SK-N-SH (cell line): Measurements from ENCODE around the gene PIGA. TPM values are rescaled to one million over a fixed set of nuclear protein-coding genes. Genes with fewer than 3 reads are reported as not detected.

Source experiments
- CTCF ChIA-PET: fragments of 300-600, 350-600 bp; formaldehyde crosslinking; extraction: SDS; loops from one replicate; lab custom pipeline; 2021; lab: Yijun Ruan, JAX
- POLR2A ChIA-PET: fragments of 350-600 bp; sonication (Branson Sonifier 250); formaldehyde crosslinking; extraction: SDS; loops from one replicate; lab custom pipeline; 2020; ENCODE audit warnings: antibody characterized with exemption, inconsistent platforms; lab: Yijun Ruan, JAX
- DNase-seq: peaks from one replicate; pipeline ENCODE4 v3.0.0; 2012
- H2AFZ ChIP-seq: fragments of 200-600 bp; sonication (generic); 2 replicates; pipeline ENCODE4 v1.8.1; 2016; ENCODE audit warnings: antibody characterized with exemption, mild to moderate bottlenecking, low read depth
- H3F3A ChIP-seq: fragments of 200-600 bp; sonication (generic); replicated peaks from 2 replicates; pipeline ENCODE3; 2016; ENCODE audit warnings: antibody characterized with exemption, mild to moderate bottlenecking; ENCODE audit not compliant: insufficient read depth
- H3K27ac ChIP-seq, 2 experiments: fragments of 200-500 bp in 1 of 2; fragments of 200-600 bp in 1 of 2; sonication (Bioruptor generic) in 1 of 2; sonication (generic), shearing (Covaris generic) in 1 of 2; 2 replicates each; pipeline versions ENCODE4 v1.5.1 to v1.6.1; 2014 to 2016; ENCODE audit warnings: low read depth in 2 of 2, inconsistent platforms in 1 of 2, low read length in 1 of 2, mild to moderate bottlenecking in 1 of 2, mixed read lengths in 1 of 2
- H3K27me3 ChIP-seq: fragments of 200-600 bp; sonication (generic), shearing (Covaris generic); 2 replicates; pipeline ENCODE4 v1.6.1; 2016; ENCODE audit warnings: mixed run types; ENCODE audit not compliant: insufficient read depth
- H3K36me3 ChIP-seq, 2 experiments: fragments of 200-500 bp in 1 of 2; fragments of 200-600 bp in 1 of 2; sonication (Bioruptor generic) in 1 of 2; sonication (generic) in 1 of 2; replicated peaks in 1 of 2; 2 replicates each; pipeline versions ENCODE3 to v1.5.1; 2014 to 2016; ENCODE audit warnings: low read length in 1 of 2, mild to moderate bottlenecking in 1 of 2; ENCODE audit not compliant: insufficient read depth in 2 of 2, control insufficient read depth in 1 of 2
- H3K4me1 ChIP-seq, 2 experiments: fragments of 200-500 bp in 1 of 2; fragments of 200-600 bp in 1 of 2; sonication (Bioruptor generic) in 1 of 2; sonication (generic), shearing (Covaris generic) in 1 of 2; 2 replicates each; pipeline versions ENCODE4 v1.5.1 to v1.6.1; 2014 to 2016; ENCODE audit warnings: low read depth in 1 of 2, low read length in 1 of 2, mixed run types in 1 of 2; ENCODE audit not compliant: insufficient read depth in 2 of 2, control insufficient read depth in 1 of 2
- H3K4me2 ChIP-seq: fragments of 200-600 bp; sonication (generic), shearing (Covaris generic); 2 replicates; pipeline ENCODE4 v1.6.1; 2017; ENCODE audit warnings: mixed run types
- H3K4me3 ChIP-seq, 2 experiments: fragments of 200-500 bp in 1 of 2; fragments of 200-600 bp in 1 of 2; sonication (Bioruptor generic) in 1 of 2; sonication (generic), shearing (Covaris generic) in 1 of 2; 2 replicates each; pipeline versions ENCODE4 v1.5.1 to v1.8.1; 2014 to 2016; ENCODE audit warnings: low read depth in 2 of 2, inconsistent platforms in 1 of 2, low read length in 1 of 2, mild to moderate bottlenecking in 1 of 2, mixed read lengths in 1 of 2, moderate library complexity in 1 of 2
- H3K79me2 ChIP-seq: fragments of 200-600 bp; sonication (generic); 2 replicates; pipeline ENCODE4 v1.8.1; 2017; ENCODE audit warnings: mild to moderate bottlenecking; ENCODE audit not compliant: insufficient read depth
- H3K9ac ChIP-seq: fragments of 200-600 bp; sonication (generic); 2 replicates; pipeline ENCODE4 v1.6.1; 2017; ENCODE audit warnings: mixed run types
- H3K9me2 ChIP-seq: fragments of 200-600 bp; sonication (generic); 2 replicates; pipeline ENCODE4 v1.6.1; 2017; ENCODE audit warnings: mixed run types
- H3K9me3 ChIP-seq: fragments of 200-600 bp; sonication (generic); 2 replicates; pipeline ENCODE4 v1.6.1; 2017; ENCODE audit warnings: mixed run types, mild to moderate bottlenecking, moderate library complexity
- H4K20me1 ChIP-seq: fragments of 200-600 bp; sonication (generic); 2 replicates; pipeline ENCODE4 v1.6.1; 2017; ENCODE audit warnings: mild to moderate bottlenecking, mixed run types; ENCODE audit not compliant: insufficient read depth
- CHD2 ChIP-seq: fragments of 150-350 bp; IDR thresholded peaks from 2 replicates; pipeline ENCODE4 v1.6.1; 2018; ENCODE audit warnings: low read length; ENCODE audit not compliant: partially characterized antibody
- CTCF ChIP-seq: fragments of 200-600 bp; sonication (generic); IDR thresholded peaks from 2 replicates; pipeline ENCODE4 v1.6.1; 2017; ENCODE audit warnings: antibody characterized with exemption, mild to moderate bottlenecking, moderate library complexity
- EP300 ChIP-seq, 2 experiments: IDR thresholded peaks; 2 replicates each; pipeline versions ENCODE4 v1.4.0 to v1.6.1; 2012; ENCODE audit warnings: borderline replicate concordance in 1 of 2, low read depth in 1 of 2, low read length in 1 of 2
- FOSL2 ChIP-seq: IDR thresholded peaks from 2 replicates; pipeline ENCODE4 v1.4.0; 2012; ENCODE audit warnings: low read depth, mild to moderate bottlenecking, moderate library complexity, borderline replicate concordance
- FOXJ3 ChIP-seq: sonication (generic); formaldehyde crosslinking; IDR thresholded peaks from 2 replicates; pipeline ENCODE4 v1.5.1; 2020; ENCODE audit warnings: mild to moderate bottlenecking, missing genetic modification reagents
- FOXM1 ChIP-seq: IDR thresholded peaks from 2 replicates; pipeline ENCODE4 v1.4.0; 2012; ENCODE audit warnings: low read depth, mild to moderate bottlenecking
- JUND ChIP-seq: IDR thresholded peaks from 2 replicates; pipeline ENCODE4 v1.4.0; 2012
- MXI1 ChIP-seq: IDR thresholded peaks from 2 replicates; pipeline ENCODE4 v1.6.1; 2012; ENCODE audit warnings: mild to moderate bottlenecking, low read depth, low read length, improper control_type of control experiment
- NRF1 ChIP-seq: IDR thresholded peaks from 2 replicates; pipeline ENCODE4 v1.6.1; 2012; ENCODE audit warnings: low read depth, mild to moderate bottlenecking, low read length
- POLR2AphosphoS5 ChIP-seq: IDR thresholded peaks from 2 replicates; pipeline ENCODE4 v1.6.1; 2012; ENCODE audit warnings: low read depth, low read length
- RAD21 ChIP-seq: IDR thresholded peaks from 2 replicates; pipeline ENCODE4 v1.6.1; 2012; ENCODE audit warnings: mild to moderate bottlenecking, low read length
- RCOR1 ChIP-seq: fragments of 150-350 bp; IDR thresholded peaks from 2 replicates; pipeline ENCODE4 v1.6.1; 2017; ENCODE audit warnings: antibody characterized with exemption, low read length
- RFX5 ChIP-seq: IDR thresholded peaks from 2 replicates; pipeline ENCODE4 v1.6.1; 2012; ENCODE audit warnings: mild to moderate bottlenecking, improper control_type of control experiment, low read length
- SMC3 ChIP-seq: IDR thresholded peaks from 2 replicates; pipeline ENCODE4 v1.6.1; 2012; ENCODE audit warnings: low read depth, low read length, improper control_type of control experiment
- TEAD4 ChIP-seq: IDR thresholded peaks from 2 replicates; pipeline ENCODE4 v1.4.0; 2012; ENCODE audit warnings: mild to moderate bottlenecking, borderline replicate concordance; ENCODE audit not compliant: insufficient read depth
- USF2 ChIP-seq: fragments of 150-350 bp; IDR thresholded peaks from 2 replicates; pipeline ENCODE4 v1.6.1; 2017; ENCODE audit warnings: antibody characterized with exemption, low read length, low read depth, borderline replicate concordance
- ZBTB33 ChIP-seq: IDR thresholded peaks from 2 replicates; pipeline ENCODE4 v1.4.0; 2012; ENCODE audit warnings: low read depth, borderline replicate concordance
- WGBS: methylation state at CpG from one replicate; pipeline ENCODE4 v1.1.6; 2017; ENCODE audit warnings: low lambda C conversion rate; 5-methylcytosine and 5-hydroxymethylcytosine counted together
- polyA plus RNA-seq, 3 experiments: library from polyadenylated mRNA; depleted of rRNA; stranded (reverse); fragments of >200 nt; gene quantifications; 2 replicates each; pipeline ENCODE4 v1.2.3, GENCODE V29; 2012
- TF ChIP-seq, protein P1 (sequence below): fragments of 150-350 bp; IDR thresholded peaks from 2 replicates; pipeline ENCODE4 v1.6.1; 2016; ENCODE audit warnings: mild to moderate bottlenecking, low read depth, low read length
- TF ChIP-seq, protein P2 (sequence below): IDR thresholded peaks from 2 replicates; pipeline ENCODE4 v1.4.0; 2012; ENCODE audit warnings: low read depth, borderline replicate concordance

Gene PIGA
- polyA plus RNA-seq, 1 of the 3 experiments (the other 2 are of a cell fraction), result 2.8 TPM

- Histone ChIP-seq H3F3A (no peaks in the 10 kb centered on the region), H4K20me1 (no peaks in the 10 kb centered on the region), H3K27ac (no peak overlapping the region), H3K4me1 (no peaks in the 10 kb centered on the region), H3K27me3 (no peaks in the 10 kb centered on the region; the same call in 1 of the 2 replicates), H3K9me3 (no peaks in the 10 kb centered on the region), H3K9ac (no peak overlapping the region), H3K9me2 (no peaks in the 10 kb centered on the region), H3K36me3 (peaks cover 15 to 18% of the 10 kb centered on the region in 2 experiments), H3K4me2 (no peak overlapping the region), H2AFZ (no peak overlapping the region), H3K4me3 (no peak overlapping the region), H3K79me2 (no peaks in the 10 kb centered on the region)
- TF ChIP-seq CHD2 (no peak), SMC3 (no peak), FOSL2 (no peak), FOXJ3 (CRISPR knock-in tag) (no peak), USF2 (no peak), RAD21 (no peak), MXI1 (no peak), JUND (no peak), RFX5 (no peak), POLR2AphosphoS5 (no peak), CTCF (no peak), NRF1 (no peak), FOXM1 (no peak)
- TF ChIP-seq, protein P1, sequence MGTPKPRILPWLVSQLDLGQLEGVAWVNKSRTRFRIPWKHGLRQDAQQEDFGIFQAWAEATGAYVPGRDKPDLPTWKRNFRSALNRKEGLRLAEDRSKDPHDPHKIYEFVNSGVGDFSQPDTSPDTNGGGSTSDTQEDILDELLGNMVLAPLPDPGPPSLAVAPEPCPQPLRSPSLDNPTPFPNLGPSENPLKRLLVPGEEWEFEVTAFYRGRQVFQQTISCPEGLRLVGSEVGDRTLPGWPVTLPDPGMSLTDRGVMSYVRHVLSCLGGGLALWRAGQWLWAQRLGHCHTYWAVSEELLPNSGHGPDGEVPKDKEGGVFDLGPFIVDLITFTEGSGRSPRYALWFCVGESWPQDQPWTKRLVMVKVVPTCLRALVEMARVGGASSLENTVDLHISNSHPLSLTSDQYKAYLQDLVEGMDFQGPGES, result no peak
- no peak for DNase-seq
- POLR2A ChIA-PET, result no interaction called here
- CTCF ChIA-PET, result interaction anchor here (0.8 kb wide), 1 partner anchor 17 kb away, joined by 3 read pairs; no protein-coding TSS in a partner anchor
- 55% methylated on average over 4 of the region's 4 CpGs for WGBS
These were observed 16.2 kb downstream of the PIGA start for GRCh38 chrX:15319075-15319474.

DNA sequence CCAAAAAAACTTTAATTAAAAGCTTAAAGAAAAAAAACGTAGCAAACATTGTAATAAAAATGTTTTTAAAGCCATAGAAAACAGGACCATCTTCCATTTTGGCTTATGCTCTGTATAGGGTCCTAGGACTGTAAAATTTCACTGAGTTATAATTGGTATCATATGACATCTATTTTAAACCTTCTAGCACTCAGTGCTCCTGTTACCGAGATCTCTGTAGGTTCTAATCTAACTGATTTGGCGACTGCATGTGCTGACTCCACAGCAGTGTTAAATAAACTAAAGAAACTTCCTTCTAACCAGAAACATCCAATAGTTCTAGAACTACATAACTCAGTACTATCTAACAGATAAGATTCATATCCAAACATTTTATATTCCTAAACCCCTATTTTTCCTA lies 19.8 kb downstream of the PIGA start, which contains the start of gene ASB11:
TSS of gene ASB11 (minus strand) at position 132 of the 400 bp plus-strand sequence. CDS start at position 97, 35 bp downstream.
- DNase-seq, result no peak
- CTCF ChIA-PET, result interaction anchor here (0.9 kb wide), 1 partner anchor 16 kb away, joined by 4 read pairs; no protein-coding TSS in a partner anchor
- no peaks in the 10 kb centered on the region for H3K9me3 ChIP-seq
- TF ChIP-seq RCOR1, result no peak
- no peak for TF ChIP-seq POLR2AphosphoS5
- TF ChIP-seq ZBTB33, result no peak
- TF ChIP-seq NRF1, result no peak
- TF ChIP-seq RAD21, result no peak
- no peak for TF ChIP-seq EP300 (IDR thresholded peaks at IDR 0.05; ENCODE audit: borderline replicate concordance in 1 of 2, low read depth in 1 of 2, low read length in 1 of 2)
- TF ChIP-seq, protein P2, sequence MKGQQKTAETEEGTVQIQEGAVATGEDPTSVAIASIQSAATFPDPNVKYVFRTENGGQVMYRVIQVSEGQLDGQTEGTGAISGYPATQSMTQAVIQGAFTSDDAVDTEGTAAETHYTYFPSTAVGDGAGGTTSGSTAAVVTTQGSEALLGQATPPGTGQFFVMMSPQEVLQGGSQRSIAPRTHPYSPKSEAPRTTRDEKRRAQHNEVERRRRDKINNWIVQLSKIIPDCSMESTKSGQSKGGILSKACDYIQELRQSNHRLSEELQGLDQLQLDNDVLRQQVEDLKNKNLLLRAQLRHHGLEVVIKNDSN, result no peak
- no peak for TF ChIP-seq USF2
- no peak for TF ChIP-seq FOXJ3 (CRISPR knock-in tag)
- no peak for TF ChIP-seq FOSL2
- TF ChIP-seq JUND, result no peak
- no peak for TF ChIP-seq TEAD4

More for the DNA sequence above, 19.8 kb downstream of the PIGA start, which contains the start of gene ASB11:
- H3K27me3 ChIP-seq, result peaks cover 4% of the 10 kb centered on the region; the same call in 1 of the 2 replicates
- H3K4me1 ChIP-seq, result no peaks in the 10 kb centered on the region
- H2AFZ ChIP-seq, result no peak within 1 kb of the TSS
- H3K9ac ChIP-seq, result no peak within 1 kb of the TSS
- WGBS, result 29% methylated on average over 3 of the region's 3 CpGs
- H3K27ac ChIP-seq, result no peak within 1 kb of the TSS
- H3K9me2 ChIP-seq, result no peaks in the 10 kb centered on the region
- no peaks in the 10 kb centered on the region for H4K20me1 ChIP-seq
- H3K79me2 ChIP-seq, result no peaks in the 10 kb centered on the region
- H3F3A ChIP-seq, result no peaks in the 10 kb centered on the region
- no peak within 1 kb of the TSS for H3K4me2 ChIP-seq
- peaks cover 4 to 11% of the 10 kb centered on the region in 2 experiments for H3K36me3 ChIP-seq
- H3K4me3 ChIP-seq, result no peak within 1 kb of the TSS
- POLR2A ChIA-PET, result no interaction called here
